GM04504 (cell line): ENCODE data around the gene CIB4.

Source experiments
- DNase-seq: peaks from one replicate; pipeline ENCODE4 v3.0.0-alpha.2; 2012; ENCODE audit warnings: low read depth

The CIB4 gene

DNA sequence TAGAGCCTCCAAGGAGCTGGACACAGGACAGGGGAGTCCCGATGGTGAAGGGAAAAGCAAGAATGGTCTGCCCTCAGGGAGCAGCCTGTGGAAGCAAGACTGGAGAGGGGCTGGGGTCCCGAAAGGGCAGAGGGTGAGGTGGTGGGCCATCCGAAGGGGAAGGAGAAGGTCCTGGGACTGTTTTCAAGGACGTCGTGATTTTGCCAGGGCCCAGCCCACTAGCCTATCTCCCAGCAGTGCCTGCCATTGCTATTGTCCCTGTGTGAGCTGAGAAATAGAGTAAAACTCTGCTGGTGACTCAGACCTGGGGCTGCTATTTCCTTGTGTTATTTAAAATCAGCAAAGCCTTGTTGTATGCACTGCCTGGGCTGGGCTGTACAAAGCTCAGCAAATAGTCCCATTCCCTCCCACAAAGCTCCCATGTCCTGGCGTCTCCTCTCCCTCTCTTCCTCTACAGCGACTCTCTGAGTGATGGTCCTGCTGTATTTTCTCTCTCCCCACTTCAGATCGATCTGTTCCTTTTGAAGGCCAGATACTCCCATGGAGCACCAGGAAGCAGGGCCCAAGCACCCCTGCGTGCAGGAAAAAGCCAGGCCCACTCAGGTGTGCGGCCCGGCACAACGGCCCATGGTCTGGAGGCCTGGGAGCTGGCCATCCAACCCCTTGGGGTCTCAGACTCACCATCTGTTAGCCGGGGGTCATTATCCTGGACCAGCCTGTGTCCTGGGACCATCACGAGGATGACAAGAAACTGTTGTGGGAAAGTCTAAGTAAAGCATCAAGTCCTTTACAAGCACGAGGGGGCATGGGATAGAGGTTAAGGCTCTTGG, 98.3 kb downstream of the CIB4 start:
- DNase-seq, result no peak

DNA sequence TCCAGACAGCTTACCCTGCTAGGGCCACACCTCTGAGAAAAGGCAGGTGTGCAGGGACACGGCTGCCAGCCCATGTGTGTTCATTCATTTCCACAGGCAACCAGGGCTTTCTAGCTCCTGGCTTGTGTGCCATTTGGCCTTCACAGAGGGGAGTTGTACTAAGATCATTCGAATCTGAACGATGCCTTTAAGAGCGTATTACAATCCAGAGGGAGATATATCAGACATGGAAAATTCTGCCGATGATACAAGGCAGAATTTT, 99.0 kb downstream of the CIB4 start:
- no peak for DNase-seq

DNA sequence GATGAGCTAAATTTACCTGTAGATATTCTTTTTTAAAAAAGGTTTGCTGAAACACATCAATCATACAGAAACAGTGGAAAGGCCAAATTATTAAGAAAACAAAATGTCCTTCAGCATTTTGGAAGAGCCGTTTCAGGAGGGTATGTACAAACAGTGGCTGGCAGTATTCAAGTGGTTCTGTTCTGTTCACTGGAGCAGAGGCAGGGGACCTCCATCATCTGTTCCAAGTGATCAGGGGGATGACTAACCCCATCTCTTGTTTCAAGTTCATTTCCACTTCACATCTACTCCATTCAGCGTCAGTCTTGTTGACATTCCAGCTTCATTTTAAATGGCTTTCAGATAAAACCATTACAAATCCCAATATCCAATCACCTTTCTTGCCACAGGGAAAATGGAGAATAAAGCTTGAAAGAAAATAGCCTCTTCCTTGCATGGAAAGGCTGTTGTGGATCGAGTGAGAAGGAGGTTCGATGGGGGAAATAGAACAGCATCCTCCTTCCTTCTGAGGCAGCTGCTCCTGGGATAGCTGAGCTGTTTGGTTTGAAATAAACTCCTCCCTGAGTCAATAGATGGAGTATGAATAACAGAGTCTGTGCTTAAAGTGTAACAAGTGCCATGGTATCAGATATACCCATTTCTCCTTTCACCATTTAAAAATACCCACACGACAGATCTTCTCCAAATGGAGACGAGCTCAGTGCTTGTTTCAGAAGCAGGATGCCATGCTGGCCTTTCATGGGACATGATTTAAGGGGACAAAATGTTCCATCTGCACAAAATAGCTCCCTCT, 99.6 kb downstream of the CIB4 start:
- no peak for DNase-seq

DNA sequence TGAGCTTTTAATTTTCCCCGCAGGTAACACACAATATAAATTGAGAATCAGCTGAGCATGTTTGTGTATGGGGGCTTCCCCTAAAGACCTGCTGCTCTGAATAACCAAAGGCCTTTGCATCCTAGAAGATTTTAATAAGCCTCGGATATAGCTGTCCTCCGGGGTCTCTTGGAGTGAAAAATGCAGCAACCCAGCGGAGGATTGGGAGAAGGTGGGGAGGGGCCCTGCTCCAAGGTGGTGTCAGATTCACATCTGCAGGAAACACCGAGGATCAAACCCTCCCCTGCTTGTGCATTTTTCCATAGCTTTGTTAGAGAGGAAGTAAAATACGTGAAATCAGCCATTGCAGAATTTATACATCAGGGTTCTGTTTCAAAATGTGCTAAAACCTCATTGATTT, 100.2 kb downstream of the CIB4 start:
- DNase-seq, result no peak

DNA sequence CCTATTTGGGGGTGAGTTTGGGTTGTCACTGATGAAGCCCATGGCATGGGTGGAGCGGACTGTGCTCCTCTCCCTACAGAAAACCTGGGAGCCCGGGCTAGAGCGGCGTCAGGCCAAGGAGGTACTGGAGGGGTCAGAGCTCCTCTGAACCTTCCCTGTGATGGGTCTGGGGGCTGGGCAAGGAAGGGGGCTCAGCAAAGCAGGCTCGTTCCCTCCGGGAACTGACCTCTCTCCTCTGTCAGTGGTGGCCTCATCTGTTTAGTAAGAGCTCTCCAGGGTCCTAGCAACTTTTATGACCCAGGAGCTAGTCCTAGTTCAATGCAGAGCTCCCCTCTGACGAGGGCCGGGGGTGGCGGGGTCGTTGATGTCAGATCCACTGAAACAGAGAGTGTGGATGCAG, 100.9 kb downstream of the CIB4 start:
- DNase-seq, result no peak

DNA sequence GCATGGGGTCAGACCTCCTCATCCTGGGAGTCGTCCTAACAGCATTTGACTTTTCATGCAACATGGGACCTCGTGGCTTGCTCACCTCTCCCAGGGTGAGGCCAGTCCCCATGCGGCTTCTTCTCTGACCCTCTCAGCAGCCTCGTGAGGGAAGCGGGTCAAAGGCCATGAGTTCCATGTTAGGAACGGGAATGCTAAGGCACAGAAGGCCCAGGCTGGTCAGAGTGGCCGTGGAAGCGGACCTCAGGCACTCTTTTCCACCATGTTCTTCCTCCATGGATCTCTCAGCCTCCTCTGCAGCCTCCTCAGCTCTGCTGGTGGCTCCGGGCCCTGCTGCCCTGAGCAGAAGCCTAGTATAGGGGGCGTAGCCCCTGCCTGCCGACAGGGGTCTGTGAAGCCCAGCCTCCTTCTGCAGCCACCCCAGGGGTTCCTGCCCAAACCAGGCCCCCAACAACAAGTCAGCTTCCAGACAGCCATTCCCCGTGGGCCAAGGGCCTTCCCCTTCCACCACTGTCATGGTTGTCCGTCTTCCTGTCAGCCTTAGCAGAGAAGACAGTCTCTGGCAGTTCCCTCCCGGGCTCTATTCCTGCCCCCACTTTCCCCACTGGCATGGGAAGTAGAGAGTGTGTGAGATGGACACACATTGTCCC, 103.2 kb downstream of the CIB4 start:
- DNase-seq, result no peak

DNA sequence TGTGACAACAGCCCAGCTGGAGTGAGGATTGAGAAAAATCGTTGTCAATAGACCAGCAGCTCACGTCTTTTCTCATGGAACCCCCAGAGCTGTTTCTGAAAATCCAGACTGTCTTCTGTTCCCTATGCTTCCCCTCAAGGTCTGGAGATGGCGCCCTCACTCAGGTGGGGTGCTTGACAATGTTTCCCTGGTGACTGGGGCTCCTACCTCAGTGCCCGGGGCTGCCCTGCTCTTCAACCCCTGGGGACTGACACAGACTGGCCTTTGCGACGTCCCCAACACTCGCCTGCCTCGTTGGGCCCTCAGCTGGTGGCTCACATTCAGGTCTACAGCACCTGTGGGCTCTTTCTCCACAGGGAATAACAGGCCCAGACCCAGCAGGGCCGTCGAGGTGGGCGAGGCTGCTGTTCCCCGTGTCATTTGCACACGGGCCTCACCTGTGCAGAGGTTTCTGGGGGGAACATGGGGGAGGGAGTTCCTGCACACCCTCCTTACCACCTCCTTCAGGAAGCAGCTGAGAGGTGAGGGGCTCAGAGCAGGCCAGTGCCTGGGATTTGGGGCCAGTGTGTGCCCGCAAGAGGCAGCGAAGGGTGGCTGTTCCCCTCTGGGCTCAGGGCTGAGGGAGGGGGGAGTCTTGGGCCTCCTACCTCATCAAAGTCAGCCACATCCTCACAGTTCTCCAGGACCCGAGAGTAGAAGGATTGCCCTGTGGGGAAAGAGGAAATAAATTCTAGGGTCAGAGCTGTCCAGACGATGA, 103.9 kb downstream of the CIB4 start:
- no peak for DNase-seq

DNA sequence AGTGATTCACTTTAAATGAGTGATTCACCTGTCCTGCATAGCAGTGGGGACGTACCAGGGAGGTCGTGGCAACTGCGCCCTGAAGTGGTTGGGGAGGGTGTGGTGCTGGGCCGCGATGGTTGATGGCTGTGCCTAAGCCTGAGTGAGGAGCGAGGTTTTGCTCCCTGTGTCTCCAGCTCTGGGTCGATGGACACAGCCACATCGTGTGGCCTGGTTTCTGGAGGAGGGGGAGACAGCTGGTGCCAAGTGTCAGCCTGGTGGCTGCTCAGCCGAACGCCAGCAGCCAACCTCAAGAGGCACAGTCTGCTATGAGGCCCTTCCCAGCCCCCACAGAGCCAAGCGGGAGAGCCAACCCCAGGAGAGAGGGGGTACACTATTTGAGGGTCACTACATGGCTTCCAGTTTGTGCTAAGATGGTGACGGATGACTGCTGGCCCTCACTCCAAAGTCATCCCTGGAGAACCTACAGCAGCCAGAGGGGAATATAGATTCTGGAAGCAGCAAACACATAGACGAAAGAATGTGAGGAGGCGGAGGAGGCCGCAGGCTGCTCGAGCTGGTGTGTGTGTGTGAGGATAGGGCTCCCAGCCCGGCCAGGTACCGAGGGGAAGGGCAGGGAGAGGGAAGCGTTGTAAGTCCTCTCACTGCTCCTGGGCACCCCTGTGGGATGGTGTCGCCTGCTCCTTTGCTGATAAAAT, 104.6 kb downstream of the CIB4 start:
- no peak for DNase-seq

DNA sequence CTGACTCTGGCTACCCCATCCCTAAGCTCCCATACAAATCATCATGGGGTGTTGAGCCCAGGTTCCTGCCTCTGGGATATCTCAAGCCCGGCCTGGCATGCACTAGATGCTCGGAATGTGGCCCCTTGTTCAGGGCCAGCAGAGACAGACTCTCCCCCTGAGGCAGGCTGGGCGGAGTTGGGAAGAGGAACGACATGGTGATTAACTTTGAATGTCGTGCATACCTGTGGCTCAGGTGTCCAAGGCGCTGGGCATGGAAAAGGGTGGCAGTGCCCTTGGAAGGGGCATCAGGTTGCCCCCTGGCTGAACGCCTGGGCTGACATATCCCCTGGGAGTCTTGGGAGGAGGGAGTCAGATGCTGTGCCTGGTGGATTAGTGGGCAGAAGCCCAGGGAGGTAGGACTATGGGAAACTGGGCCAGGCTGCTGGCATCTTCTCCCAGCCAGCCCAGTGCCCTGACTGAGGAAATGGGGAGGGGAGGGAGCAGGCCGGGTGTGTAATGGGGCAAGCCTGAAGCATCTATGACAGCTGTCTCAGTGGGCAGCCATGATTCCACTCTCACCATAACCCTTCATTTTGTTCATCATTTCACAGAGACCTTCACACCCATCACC, 105.4 kb downstream of the CIB4 start:
- no peak for DNase-seq

DNA sequence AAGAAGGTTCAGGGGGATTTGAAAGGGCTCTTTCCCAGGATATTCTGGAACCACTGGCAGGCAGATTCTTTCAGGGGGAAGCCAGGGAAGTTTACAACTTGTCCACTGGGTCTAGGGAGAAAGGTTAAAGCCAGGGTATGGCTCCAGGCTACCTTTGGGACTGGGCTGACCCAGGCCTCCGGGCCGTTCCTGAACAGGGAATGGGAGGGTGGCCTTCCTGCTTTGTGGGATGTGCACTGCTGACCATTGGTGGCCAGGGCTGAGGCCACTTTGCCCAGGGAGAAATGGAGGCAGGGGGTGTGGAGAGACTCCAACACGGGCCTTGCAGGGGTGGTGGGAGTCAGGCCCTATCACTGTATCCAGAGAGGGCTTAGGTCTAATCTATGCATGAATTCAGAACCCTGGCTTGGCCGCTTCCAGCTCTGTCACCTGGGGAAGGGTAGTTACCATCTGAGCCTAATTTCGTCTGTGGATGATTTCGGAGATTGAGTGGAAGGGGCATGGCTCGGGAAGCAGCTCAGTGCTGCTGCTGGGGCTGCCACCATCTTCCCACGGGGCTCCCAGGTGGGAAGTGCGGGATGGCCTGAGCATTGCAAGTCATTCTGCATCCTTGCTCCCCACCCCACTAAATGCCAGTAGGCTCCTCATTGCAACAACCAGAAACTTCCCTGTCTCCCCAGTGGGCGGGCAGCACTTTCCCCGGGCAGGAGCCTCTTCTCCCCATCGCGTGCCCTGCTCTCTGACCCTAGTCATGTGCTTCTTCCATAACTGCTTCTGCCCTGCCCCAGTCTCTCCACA, 106.1 kb downstream of the CIB4 start:
- no peak for DNase-seq

DNA sequence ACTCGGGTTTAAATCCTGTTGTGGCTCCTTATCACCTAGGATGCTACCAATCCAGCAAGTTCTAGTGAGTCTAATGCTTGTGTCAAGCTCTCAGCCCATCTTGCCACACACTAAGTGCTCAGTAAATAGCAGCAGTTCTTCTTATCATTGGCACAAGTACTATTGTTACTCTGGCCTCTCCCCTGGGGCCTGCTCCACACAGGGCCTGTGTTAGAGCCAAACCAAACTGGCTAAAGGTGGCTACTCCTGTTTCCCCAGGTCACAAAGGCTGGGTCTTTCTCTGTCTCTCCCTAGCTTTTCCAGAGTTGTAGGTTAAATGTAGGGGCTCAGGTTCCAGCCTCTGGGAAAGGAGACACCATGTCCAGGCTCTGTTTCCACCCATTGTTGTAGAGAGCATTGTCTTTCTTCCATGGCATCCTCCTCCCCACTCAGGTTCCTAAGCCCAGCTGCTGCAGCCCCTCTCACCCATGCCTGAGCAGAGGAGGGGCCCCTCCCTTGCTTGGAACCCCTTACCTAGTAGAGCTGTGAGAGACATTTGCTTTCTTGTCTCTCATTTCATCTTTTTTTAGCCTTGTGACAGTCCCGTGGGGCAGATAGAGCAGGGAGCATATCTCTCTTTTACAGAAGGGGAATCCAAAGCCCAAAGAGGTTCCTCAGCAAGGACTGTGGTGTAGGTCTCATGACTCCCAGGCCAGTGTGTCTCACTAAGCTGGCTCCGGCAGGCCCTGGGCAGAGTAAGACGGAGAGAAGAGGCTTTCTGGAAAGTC, 106.9 kb downstream of the CIB4 start:
- DNase-seq, result no peak

DNA sequence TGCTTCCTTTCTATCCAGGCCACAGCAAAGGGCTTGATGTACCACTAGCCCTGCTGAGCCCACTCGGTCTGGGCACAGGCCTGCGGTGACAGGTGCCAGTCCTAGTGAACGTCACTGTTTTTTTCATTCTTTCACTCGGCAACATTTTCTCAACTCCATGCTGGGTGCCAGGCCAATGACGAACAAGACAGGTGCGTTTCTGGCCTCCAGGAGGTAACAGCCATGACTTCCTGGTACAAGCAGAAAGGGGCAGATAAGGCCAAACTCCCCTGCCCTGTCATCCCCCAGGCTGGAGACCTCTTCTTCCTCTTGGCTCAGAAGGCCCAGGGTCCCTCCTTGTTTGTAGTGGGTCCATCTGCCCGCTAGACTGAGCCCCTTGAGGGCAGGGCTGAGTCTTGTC, 107.5 kb downstream of the CIB4 start:
- DNase-seq, result no peak

DNA sequence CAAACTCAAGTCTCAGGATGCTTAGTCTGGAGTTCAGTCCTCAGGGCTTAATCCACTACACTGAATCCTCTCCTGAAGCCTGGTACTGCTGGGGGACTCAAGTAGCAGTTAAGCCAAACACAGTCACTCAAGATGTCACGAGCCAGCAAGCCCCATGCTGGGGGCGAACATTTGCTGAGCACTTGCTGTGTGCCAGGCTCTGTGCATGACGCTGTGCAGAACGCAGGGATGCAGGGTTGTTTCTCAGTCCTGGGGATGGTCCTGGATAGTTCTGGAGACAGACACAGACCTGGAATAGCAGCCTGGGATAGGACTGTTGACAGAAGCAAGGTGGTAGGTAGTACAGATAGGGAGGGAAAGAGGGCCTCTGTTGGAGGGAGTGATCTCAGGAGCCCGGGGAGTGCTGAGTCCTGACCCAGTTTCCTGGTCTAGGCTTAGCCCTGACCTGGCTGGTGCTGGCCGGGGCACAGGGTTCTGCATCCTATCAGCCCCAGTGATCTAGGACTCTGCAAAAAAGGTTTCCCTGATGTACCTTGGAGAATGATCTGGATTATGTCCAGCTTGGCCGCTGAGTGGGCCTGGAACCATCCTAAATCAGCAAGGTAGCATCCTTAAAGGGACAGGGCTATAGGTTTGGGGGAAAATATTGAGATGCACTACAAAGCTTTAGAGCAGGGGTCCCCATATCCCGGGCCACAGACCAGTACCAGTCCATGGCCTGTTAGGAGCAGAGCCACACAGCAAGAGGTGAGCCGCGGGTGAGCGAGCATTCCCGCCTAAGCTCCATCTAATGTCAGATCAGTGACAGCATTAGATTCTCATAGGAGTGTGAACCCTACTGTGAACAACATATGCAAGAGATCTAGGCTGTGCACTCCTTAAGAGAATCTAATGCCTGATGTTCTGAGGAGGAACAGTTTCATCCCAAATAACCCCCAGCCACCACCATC, 108.6 kb downstream of the CIB4 start:
- DNase-seq, result no peak
